Measurements from ENCODE around the gene DUSP9.

The DUSP9 gene

GRCh38 chrX:153644356-153645125 is 2.5 kb upstream of the DUSP9 start (continued):
- no peak for TF ChIP-seq MYNN (tag by site-specific recombination; IDR thresholded peaks at IDR 0.05; ENCODE audit: borderline replicate concordance)
- TF ChIP-seq ZNF426 (tag by site-specific recombination; IDR thresholded peaks at IDR 0.05) = no peak
- TF ChIP-seq REST (tag by site-specific recombination; IDR thresholded peaks at IDR 0.05) = peak; percentile 62; the same call in 1 of the 2 replicates
- TF ChIP-seq KLF10 (tag by site-specific recombination; IDR thresholded peaks at IDR 0.05) = no peak
- no peak for TF ChIP-seq EGR2 (tag by site-specific recombination; IDR thresholded peaks at IDR 0.05; ENCODE audit: low read depth)
- TF ChIP-seq ZNF585B (tag by site-specific recombination; IDR thresholded peaks at IDR 0.05) = no peak
- TF ChIP-seq SCRT1 (tag by site-specific recombination; IDR thresholded peaks at IDR 0.05; ENCODE audit: borderline replicate concordance) = peak; percentile 75; the same call in 1 of the 2 replicates
- TF ChIP-seq MEIS1 (CRISPR knock-in tag; IDR thresholded peaks at IDR 0.05; ENCODE audit: borderline replicate concordance) = no peak
- no peak for TF ChIP-seq ZNF555 (tag by site-specific recombination; conservative IDR thresholded peaks at IDR 0.05)
- peak; percentile 23; the same call in 1 of the 2 replicates for TF ChIP-seq ZBTB6 (tag by site-specific recombination; IDR thresholded peaks at IDR 0.05)
- no peak for TF ChIP-seq MZF1 (tag by site-specific recombination; IDR thresholded peaks at IDR 0.05; ENCODE audit: borderline replicate concordance)
- peak; percentile 75 for TF ChIP-seq ZBTB20 (tag by site-specific recombination; IDR thresholded peaks at IDR 0.05)
- TF ChIP-seq ELK4 (IDR thresholded peaks at IDR 0.05; ENCODE audit: borderline replicate concordance, low read depth, low read length) = no peak
- TF ChIP-seq YY1 (tag by site-specific recombination; IDR thresholded peaks at IDR 0.05) = 0 out of 2 replicates have a peak, but pooled peaks have one; percentile 12
- no peak for TF ChIP-seq ZNF768 (tag by site-specific recombination; IDR thresholded peaks at IDR 0.05)
- TF ChIP-seq ZNF10 (tag by site-specific recombination; IDR thresholded peaks at IDR 0.05) = no peak
- no peak for TF ChIP-seq ZNF654 (tag by site-specific recombination; IDR thresholded peaks at IDR 0.05; ENCODE audit: low read depth)
- TF ChIP-seq KLF1 (tag by site-specific recombination; IDR thresholded peaks at IDR 0.05) = 0 out of 2 replicates have a peak, but pooled peaks have one; percentile 7
- no peak for TF ChIP-seq ZNF221 (tag by site-specific recombination; IDR thresholded peaks at IDR 0.05; ENCODE audit: borderline replicate concordance)
- no peak for TF ChIP-seq SALL2 (tag by site-specific recombination; IDR thresholded peaks at IDR 0.05; ENCODE audit: borderline replicate concordance)
- no peak for TF ChIP-seq ZNF155 (tag by site-specific recombination; IDR thresholded peaks at IDR 0.05)
- TF ChIP-seq, protein P1, sequence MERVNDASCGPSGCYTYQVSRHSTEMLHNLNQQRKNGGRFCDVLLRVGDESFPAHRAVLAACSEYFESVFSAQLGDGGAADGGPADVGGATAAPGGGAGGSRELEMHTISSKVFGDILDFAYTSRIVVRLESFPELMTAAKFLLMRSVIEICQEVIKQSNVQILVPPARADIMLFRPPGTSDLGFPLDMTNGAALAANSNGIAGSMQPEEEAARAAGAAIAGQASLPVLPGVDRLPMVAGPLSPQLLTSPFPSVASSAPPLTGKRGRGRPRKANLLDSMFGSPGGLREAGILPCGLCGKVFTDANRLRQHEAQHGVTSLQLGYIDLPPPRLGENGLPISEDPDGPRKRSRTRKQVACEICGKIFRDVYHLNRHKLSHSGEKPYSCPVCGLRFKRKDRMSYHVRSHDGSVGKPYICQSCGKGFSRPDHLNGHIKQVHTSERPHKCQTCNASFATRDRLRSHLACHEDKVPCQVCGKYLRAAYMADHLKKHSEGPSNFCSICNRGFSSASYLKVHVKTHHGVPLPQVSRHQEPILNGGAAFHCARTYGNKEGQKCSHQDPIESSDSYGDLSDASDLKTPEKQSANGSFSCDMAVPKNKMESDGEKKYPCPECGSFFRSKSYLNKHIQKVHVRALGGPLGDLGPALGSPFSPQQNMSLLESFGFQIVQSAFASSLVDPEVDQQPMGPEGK (tag by site-specific recombination; IDR thresholded peaks at IDR 0.05) = peak; percentile 65; the same call in 1 of the 2 replicates
- no peak for TF ChIP-seq ZNF18 (tag by site-specific recombination; IDR thresholded peaks at IDR 0.05)
- TF ChIP-seq ZNF248 (tag by site-specific recombination; IDR thresholded peaks at IDR 0.05) = no peak
- no peak for TF ChIP-seq ZBTB10 (tag by site-specific recombination; IDR thresholded peaks at IDR 0.05)
- no peak; the same call in 1 of the 2 replicates for TF ChIP-seq GLIS1 (tag by site-specific recombination; IDR thresholded peaks at IDR 0.05)
- 0 out of 2 replicates have a peak, but pooled peaks have one; percentile 38 for TF ChIP-seq ZBTB48 (tag by site-specific recombination; IDR thresholded peaks at IDR 0.05)

All from HEK293 (cell line).